ENCODE results near the gene DYRK2.

The DYRK2 gene

GRCh38 chr12:67694306-67694900 is 45.9 kb downstream of the DYRK2 start:
- no peak for DNase-seq (ENCODE audit: low read depth)
- TF ChIP-seq POLR2A (IDR thresholded peaks at IDR 0.05; ENCODE audit: extremely low read depth, insufficient read length) (no peak), MAX (IDR thresholded peaks at IDR 0.05; ENCODE audit: low read depth, low read length) (no peak), CTCF (IDR thresholded peaks at IDR 0.05; ENCODE audit: low read depth, low read length) (no peak), MYC (IDR thresholded peaks at IDR 0.05; ENCODE audit: low read depth, low read length) (no peak)
- no peak overlapping the region for H3K4me3 ChIP-seq (ENCODE audit: low read depth, low read length)

GRCh38 chr12:67695974-67696373 is 47.4 kb downstream of the DYRK2 start:
- no peak for DNase-seq (ENCODE audit: low read depth)

GRCh38 chr12:67697443-67697842 is 48.9 kb downstream of the DYRK2 start:
- no peak overlapping the region for H3K4me3 ChIP-seq (ENCODE audit: low read depth, low read length)
- DNase-seq (ENCODE audit: low read depth) = no peak
- no peak for TF ChIP-seq MYC (IDR thresholded peaks at IDR 0.05; ENCODE audit: low read depth, low read length)
- no peak for TF ChIP-seq POLR2A (IDR thresholded peaks at IDR 0.05; ENCODE audit: extremely low read depth, insufficient read length)
- no peak for TF ChIP-seq MAX (IDR thresholded peaks at IDR 0.05; ENCODE audit: low read depth, low read length)
- TF ChIP-seq CTCF (IDR thresholded peaks at IDR 0.05; ENCODE audit: low read depth, low read length) = no peak

More at GRCh38 chr12:67695974-67696373, 47.4 kb downstream of the DYRK2 start:
- H3K4me3 ChIP-seq (ENCODE audit: low read depth, low read length) = no peak overlapping the region
- no peak for TF ChIP-seq MYC (IDR thresholded peaks at IDR 0.05; ENCODE audit: low read depth, low read length)
- TF ChIP-seq CTCF (IDR thresholded peaks at IDR 0.05; ENCODE audit: low read depth, low read length) = no peak
- no peak for TF ChIP-seq MAX (IDR thresholded peaks at IDR 0.05; ENCODE audit: low read depth, low read length)
- TF ChIP-seq POLR2A (IDR thresholded peaks at IDR 0.05; ENCODE audit: extremely low read depth, insufficient read length) = no peak

- no peak for TF ChIP-seq CTCF (IDR thresholded peaks at IDR 0.05; ENCODE audit: low read depth, low read length)
- no peak for TF ChIP-seq MAX (IDR thresholded peaks at IDR 0.05; ENCODE audit: low read depth, low read length)
- no peak for TF ChIP-seq POLR2A (IDR thresholded peaks at IDR 0.05; ENCODE audit: extremely low read depth, insufficient read length)
- no peak for TF ChIP-seq MYC (IDR thresholded peaks at IDR 0.05; ENCODE audit: low read depth, low read length)
- DNase-seq (ENCODE audit: low read depth) = no peak
- no peak overlapping the region for H3K4me3 ChIP-seq (ENCODE audit: low read depth, low read length)
Observed at GRCh38 chr12:67697967-67698366, 49.4 kb downstream of the DYRK2 start.

- peak overlapping the region; percentile 67 for H3K4me3 ChIP-seq (ENCODE audit: low read depth, low read length)
- TF ChIP-seq MAX (IDR thresholded peaks at IDR 0.05; ENCODE audit: low read depth, low read length) = no peak
- no peak for TF ChIP-seq POLR2A (IDR thresholded peaks at IDR 0.05; ENCODE audit: extremely low read depth, insufficient read length)
- DNase-seq (ENCODE audit: low read depth) = peak; percentile 73
Observed at GRCh38 chr12:67698672-67699581, 50.4 kb downstream of the DYRK2 start.

GRCh38 chr12:67701121-67701520 is 52.6 kb downstream of the DYRK2 start:
- DNase-seq (ENCODE audit: low read depth) = no peak
- H3K4me3 ChIP-seq (ENCODE audit: low read depth, low read length) = no peak overlapping the region
- TF ChIP-seq CTCF (IDR thresholded peaks at IDR 0.05; ENCODE audit: low read depth, low read length) (no peak), MYC (IDR thresholded peaks at IDR 0.05; ENCODE audit: low read depth, low read length) (no peak), MAX (IDR thresholded peaks at IDR 0.05; ENCODE audit: low read depth, low read length) (no peak), POLR2A (IDR thresholded peaks at IDR 0.05; ENCODE audit: extremely low read depth, insufficient read length) (no peak)
